Stimulated activated CD8-positive, alpha-beta memory T cell treated with anti-CD3 and anti-CD28 coated beads, Interleukin-15, amount 100 ng/mL, for 48 hours (primary cell): ENCODE data around the gene SIGLEC9.
A peak's percentile ranks its signal among the peaks of the same experiment; 100 is the strongest.

Experiments
- DNase-seq, 2 donors: peaks; one replicate each; pipeline ENCODE4 v3.0.0-alpha.2; 2020; ENCODE audit warnings: low read depth in 2 of 2

The SIGLEC9 gene

DNA sequence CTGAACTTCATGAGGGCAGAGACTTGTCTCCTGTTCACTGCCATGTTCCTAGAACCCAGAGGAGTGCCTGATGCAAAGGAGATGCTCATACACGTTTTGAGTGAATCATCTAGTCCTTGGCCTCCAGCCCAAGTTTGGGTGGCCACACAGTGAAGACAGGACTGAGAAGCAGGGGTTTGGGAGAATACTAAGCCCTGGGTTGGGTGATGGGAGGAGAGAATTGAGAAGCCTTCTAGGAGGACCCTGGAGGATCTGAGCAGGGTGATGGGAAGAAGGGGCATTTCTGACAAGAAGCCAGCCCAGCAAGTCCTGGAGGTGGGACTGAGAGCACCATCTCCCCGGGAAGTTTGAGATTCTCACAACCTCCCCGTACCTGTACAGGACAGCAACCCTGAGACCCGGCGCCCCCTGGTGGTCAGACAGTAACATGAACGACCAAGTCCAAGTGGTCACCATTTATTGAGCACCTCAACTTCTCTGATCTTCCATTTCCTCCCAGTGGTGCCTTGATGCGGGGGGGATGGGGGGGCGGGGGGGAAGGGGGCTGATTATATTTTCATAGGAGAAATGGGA lies 27.5 kb upstream of the SIGLEC9 start:
- DNase-seq: peak; percentile 38 to 49

GRCh38 chr19:51097796-51098195 lies 26.9 kb upstream of the SIGLEC9 start:
- no peak for DNase-seq

DNA sequence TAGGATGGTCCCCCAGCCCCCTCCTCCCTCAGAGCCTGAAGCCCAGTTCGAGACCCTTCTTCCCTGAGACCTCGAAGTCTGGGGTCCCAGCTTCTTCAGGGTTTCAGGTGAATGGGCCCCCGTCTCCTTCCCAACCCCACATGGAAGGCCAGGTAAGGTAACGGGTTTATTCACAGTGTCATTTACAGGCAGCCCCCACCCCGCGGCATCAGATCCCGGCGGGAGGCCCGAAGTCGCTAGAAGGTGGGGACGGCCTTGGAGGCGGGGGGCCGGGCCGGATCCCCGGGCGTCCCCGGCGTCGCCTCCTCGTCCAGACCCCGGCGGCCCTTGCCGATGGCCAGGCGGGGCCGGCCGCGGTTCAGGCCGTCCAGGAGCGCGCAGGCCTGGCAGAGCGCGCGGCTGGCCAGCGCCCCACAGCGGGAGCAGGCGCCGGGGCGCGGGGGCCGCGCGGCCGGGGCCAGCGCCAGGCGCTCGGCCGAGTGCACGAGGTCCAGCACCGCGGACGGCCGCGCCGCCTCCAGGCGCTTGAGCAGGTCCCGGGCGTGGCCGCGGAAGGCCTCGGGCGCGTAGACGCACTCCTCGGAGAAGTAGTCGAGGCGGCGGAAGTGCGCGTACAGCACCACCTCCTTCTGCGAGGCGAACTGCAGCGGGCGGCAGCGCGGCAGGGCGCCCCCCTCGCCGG lies 26.2 kb upstream of the SIGLEC9 start:
- DNase-seq: no peak

DNA sequence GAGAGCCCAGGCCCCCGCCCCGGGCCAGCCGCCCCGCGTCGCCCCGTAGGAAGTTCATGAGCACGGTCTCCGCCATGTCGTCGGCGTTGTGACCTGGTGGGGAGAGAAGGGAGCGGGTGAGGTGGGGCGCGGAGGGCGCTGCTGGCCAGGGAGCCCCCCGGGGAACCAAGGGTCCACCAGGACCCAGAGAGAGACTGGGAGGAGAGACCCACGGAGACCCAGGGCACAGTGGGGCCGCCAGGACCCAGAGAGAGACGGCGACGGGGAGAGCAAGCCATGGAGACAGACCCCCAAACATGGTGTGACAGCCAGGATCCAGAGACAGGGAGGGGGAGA lies 25.7 kb upstream of the SIGLEC9 start:
- no peak for DNase-seq

DNA sequence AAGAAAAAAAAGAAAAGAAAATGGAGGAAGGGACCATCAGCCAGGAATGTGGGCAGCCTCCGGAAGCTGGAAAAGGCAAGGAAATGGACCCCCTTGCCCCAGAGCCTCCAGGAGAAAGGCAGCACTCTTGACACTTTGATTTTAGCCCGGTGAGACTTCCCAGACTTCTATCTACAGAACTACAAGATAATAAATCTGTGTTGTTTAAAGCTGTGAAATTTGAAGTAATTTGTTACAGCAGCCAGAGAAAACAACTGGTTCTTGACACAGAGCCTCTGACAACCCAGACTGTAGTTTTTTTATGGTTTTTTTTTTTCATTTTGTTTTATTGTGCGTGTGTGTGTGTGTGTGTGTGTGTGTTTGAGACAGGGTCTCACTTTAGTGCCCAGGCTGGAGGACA lies 24.1 kb upstream of the SIGLEC9 start:
- DNase-seq: no peak

DNA sequence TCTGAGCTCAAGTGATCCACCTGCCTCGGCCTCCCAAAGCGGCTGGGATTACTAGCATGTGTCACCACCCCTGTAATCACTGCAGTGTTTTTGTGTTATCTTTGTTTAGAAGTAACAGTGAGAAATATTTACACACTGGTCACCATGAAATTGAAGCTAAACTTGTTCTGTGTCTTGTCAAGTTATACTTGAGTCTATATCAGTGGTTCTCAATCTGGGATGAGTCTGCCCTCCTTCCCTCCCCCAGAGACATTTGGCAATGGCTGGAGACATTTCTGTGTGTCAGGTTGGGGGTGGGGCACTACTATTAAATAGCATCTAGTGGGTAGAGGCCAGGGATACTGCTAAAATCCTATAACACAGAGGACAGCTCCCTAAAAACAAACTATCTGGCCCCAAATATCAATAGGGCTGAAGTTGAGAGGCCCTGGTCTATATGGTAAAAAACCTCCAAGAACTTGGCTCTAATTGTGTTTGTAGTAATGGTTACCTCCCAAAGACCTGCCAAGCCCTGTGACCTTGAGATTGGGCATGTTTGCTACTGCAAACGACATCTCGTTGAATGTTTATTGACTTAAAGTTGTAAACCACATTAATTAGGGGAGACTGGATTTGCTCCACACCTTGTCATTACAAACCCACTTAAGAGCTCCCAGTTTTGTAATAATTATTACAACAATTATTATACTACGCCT lies 23.4 kb upstream of the SIGLEC9 start:
- no peak for DNase-seq

GRCh38 chr19:51102991-51103390 lies 21.7 kb upstream of the SIGLEC9 start:
- DNase-seq: no peak

DNA sequence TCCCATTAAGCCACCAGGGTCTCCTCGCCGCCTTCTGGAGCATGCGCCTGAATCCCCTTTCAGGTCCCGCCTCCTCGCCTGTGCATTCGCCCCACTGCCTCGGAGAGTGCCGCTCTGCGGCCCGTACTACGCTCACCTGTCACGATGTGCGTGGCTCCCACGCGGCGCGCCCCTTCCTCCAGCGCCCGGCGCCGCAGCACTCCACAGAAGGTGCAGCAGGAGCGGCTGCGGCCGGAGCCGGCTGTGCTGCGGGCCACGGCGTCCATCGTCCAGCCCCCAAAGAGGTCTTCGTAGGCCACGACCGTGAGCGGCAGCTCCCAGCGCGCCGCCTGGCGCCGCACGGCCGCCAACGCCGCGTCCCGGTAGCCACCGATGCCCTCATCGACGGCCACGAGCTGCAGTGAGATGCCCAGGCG lies 20.8 kb upstream of the SIGLEC9 start:
- no peak for DNase-seq

DNA sequence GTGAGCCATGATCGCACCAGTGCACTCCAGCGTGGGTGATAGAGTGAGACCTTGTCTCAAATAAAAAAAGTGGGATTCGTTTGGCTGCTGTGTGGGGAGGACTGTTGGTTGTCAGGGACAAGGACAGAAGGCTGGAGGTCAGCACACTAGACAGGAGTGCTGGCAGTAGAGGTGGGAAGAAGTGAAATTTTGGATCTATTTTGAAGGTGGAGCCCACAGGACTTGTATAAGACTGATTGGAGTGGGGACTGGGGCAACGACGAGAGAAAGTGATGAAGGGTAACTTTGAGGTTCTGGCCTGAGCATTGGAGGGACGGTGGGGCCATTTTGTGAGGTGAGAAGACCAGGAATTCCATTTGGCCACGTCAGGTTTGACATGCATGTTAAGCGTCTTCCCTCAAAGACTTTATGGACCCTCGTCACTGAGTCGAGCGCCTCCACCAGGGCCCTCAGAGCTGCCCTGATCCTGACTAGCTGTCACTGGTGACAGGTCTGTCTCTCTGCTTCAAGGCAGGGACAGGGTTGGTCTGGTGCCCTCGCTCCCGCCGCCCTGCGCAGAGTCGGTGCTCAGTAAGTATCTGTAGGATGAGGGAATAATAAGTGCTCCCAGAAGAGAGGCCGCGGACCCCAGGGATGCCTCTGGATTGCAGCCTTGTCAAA lies 17.2 kb upstream of the SIGLEC9 start:
- no peak for DNase-seq

- DNase-seq: peak; percentile 97 to 98
Measured at GRCh38 chr19:51108066-51108804, 16.5 kb upstream of the SIGLEC9 start, which contains the start of gene CTU1. Gene CTU1 (minus strand): TSS chr19:51108409. CDS start chr19:51104569, 3,840 bp downstream.

- DNase-seq: peak in 1 of 2 donors; percentile 34
Measured at GRCh38 chr19:51108805-51109146, 15.9 kb upstream of the SIGLEC9 start.

GRCh38 chr19:51110666-51110971 lies 14.1 kb upstream of the SIGLEC9 start:
- DNase-seq: no peak

GRCh38 chr19:51111606-51112005 lies 13.1 kb upstream of the SIGLEC9 start:
- DNase-seq: no peak

GRCh38 chr19:51114087-51114729 lies 10.5 kb upstream of the SIGLEC9 start:
- no peak for DNase-seq

DNA sequence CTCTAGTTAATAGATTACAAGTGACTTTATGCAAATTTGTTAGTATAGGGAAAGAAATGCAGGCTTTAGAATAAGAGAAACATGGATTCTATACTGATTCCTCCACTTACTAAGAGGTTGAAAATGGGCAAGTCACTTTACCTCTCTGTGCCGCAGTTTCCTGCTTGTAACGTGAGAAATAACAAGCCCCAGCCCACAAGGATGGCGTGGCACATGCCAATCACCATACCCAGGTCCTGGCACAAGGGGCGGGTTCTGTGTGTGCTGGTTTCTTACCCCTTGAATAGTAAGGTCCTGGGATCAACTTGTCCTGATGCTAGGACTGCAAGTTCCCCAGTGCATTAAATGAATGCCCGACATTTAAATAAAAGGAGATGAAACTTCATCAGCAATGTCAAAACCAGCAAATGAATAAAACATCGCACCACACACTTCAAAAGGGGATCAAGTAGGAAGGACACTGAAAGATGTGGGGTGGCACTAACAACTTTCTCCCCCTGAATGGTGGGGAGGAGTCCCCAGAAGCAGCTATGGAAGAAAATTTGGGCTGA lies 7.9 kb upstream of the SIGLEC9 start:
- DNase-seq: no peak

DNA sequence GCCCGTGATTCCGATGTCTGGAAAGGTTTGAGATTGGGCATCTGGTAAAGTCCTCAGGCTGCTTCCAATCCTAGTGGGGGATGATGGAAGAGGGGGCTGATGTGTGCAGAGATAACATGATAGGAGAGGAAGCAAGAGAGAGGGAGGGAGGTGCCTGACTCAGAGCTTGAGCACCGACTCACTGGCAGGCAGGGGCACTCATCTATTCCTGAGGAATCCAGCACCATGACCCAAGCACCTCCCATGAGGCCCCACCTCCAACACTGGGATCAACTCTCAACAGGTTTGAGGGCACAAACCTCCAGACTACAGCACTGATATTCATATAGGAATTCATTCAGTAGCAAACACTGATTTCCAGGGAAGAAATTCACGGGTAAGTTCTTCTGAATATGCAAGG lies 5.6 kb upstream of the SIGLEC9 start:
- DNase-seq: no peak

- DNase-seq: no peak
Measured at GRCh38 chr19:51119611-51120010, 5.1 kb upstream of the SIGLEC9 start.

DNA sequence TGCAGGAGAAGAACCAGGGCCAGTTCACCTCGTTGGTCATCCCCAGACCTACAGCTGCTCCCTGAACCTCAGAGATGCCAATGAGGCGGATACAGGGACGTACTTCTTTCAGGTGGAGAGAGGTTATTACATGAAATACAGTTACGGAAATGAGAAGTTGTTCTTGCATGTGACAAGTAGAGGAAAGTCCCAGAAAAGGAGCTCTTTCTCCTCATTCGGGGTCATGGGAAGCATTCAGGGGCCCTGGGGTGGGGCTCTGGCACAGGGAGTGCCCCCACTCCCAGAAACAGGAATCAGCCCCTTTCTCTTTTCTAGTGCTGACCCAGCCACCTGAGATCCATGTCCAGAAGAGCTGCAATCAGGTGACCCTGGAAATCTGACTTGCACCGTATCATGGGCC lies 4.5 kb upstream of the SIGLEC9 start:
- DNase-seq: no peak

DNA sequence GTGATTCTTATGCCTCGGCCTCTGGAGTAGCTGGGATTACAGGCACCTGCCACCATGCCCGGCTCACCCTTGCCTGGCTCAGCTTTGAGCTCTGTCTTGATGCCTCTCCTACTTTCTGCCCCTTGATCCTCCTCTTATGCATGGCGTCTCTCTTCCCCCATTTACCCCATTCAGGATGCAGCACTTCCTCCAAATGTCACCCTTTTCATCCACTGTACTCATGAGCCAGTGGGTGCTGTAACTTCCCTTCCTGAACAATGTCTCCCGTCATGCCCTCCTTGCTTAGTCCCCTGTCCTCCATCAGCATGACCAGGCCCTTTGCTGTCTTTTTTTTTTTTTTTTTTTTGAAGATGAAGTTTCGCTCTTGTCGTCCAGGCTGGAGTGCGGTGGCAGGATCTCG lies 3.4 kb upstream of the SIGLEC9 start:
- no peak for DNase-seq

DNA sequence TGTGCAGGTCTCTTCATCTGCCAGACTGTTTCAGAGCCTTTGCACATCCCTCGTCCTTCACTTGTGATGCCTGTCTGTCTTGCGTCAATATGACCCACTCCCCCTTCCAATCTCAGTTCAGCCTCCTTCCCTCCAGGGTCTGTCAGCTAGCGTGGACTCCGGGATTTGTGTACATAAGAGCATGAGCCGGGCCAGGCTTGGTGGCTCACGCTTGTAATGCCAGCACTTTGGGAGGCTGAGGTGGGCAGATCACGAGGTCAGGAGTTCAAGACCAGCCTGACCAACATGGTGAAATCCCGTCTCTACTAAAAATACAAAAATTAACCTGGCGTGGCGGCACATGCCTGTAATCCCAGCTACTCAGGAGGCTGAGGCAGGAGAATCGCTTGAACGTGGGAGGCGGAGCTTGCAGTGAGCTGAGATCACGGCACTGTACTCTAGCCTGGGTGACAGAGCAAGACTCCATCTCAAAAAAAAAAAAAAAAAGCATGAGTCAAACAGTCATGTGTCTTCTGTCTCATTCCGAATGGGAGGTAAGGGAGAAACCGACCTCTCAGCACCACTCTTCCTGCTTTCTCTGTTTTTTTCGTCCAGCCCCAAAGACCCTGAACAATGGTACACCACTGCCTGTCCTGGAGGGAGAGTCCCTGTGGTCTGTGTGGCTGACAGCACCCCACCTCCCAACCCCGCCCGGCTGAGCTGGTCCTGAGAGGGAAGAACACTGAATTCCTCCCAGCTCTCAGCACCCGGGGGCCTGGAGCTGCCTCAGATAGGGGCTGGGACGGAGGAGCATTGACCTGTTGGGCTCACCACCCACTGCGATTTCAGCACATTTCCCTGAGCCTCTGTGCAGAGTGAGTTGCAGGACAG lies 2.4 kb upstream of the SIGLEC9 start:
- no peak for DNase-seq

DNA sequence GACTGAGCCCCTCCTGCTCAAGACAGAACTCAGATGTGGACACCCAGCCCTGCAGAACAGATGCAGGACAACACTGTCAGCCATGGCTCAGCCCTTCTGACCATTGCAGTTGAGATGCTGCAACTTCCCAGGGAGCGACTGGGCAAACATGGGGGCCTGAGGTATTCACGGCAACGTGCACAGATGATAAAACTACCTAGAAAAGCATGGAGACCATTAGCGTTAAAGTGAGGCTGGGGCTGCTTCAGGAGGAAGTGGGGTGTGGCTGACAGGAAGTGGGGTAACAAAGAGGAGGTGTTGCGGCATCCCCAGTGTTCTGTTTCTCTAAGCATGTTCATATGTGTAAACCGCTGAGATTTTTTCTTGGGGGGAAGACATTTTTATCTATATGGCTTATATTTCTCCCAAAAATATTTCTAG lies 1.3 kb upstream of the SIGLEC9 start:
- DNase-seq: no peak
